Common myeloid progenitor, CD34-positive (primary cell): Measurements from ENCODE around the gene NSMCE3.

Experiments
- CTCF ChIA-PET: fragments of 350-600 bp; sonication (Branson Sonifier 250); formaldehyde crosslinking; loops from one replicate; lab custom pipeline; 2021; ENCODE audit warnings: antibody characterized with exemption; lab: Charles Lee
- POLR2A ChIA-PET: fragments of 350-600 bp; sonication (Branson Sonifier 250); formaldehyde crosslinking; loops from one replicate; lab custom pipeline; 2021; ENCODE audit warnings: antibody characterized with exemption; lab: Charles Lee
- DNase-seq, 3 donors: peaks; one replicate each; pipeline versions ENCODE4 v3.0.0 to v3.0.0-alpha.2; 2013
- H3K27ac ChIP-seq, 2 experiments: 1 replicate in 1 of 2; 2 replicates in 1 of 2; pipeline ENCODE4 v1.7.0; 2013; ENCODE audit warnings: inconsistent platforms in 2 of 2, low read length in 2 of 2, mild to moderate bottlenecking in 2 of 2, low read depth in 1 of 2, moderate library complexity in 1 of 2; ENCODE audit not compliant: severe bottlenecking in 2 of 2, insufficient read depth in 1 of 2, poor library complexity in 1 of 2
- H3K27me3 ChIP-seq, 5 experiments: replicated peaks in 2 of 5; 1 replicate in 3 of 5; 2 replicates in 2 of 5; pipeline versions ENCODE4 v1.6.1 to v1.7.0; 2013; ENCODE audit warnings: low read length in 4 of 5, mild to moderate bottlenecking in 2 of 5, moderate library complexity in 2 of 5, inconsistent platforms in 1 of 5; ENCODE audit not compliant: insufficient read depth in 5 of 5, control insufficient read depth in 4 of 5
- H3K36me3 ChIP-seq, 4 experiments: 1 replicate in 2 of 4; 2 replicates in 2 of 4; pipeline versions ENCODE4 v1.6.1 to v1.7.0; 2013; ENCODE audit warnings: low read length in 3 of 4, control low read depth in 1 of 4, mild to moderate bottlenecking in 1 of 4; ENCODE audit not compliant: control insufficient read depth in 4 of 4, insufficient read depth in 4 of 4
- H3K4me1 ChIP-seq, 4 experiments: 1 replicate in 3 of 4; 2 replicates in 1 of 4; pipeline versions ENCODE4 v1.6.1 to v1.7.1; 2013; ENCODE audit warnings: low read length in 3 of 4, mild to moderate bottlenecking in 3 of 4, control low read depth in 1 of 4, inconsistent platforms in 1 of 4, moderate library complexity in 1 of 4; ENCODE audit not compliant: control insufficient read depth in 4 of 4, insufficient read depth in 4 of 4; ENCODE audit errors: control extremely low read depth in 1 of 4
- H3K4me3 ChIP-seq, 7 experiments: 1 replicate in 4 of 7; 2 replicates in 3 of 7; pipeline versions ENCODE4 v1.5.1 to v1.7.0; 2013; ENCODE audit warnings: mild to moderate bottlenecking in 7 of 7, low read length in 6 of 7, moderate library complexity in 6 of 7, inconsistent platforms in 2 of 7, low read depth in 2 of 7, control low read depth in 1 of 7; ENCODE audit not compliant: insufficient read depth in 4 of 7, control insufficient read depth in 1 of 7; ENCODE audit errors: extremely low read depth in 1 of 7
- H3K9me3 ChIP-seq, 5 experiments: 1 replicate in 4 of 5; 2 replicates in 1 of 5; pipeline versions ENCODE4 v1.6.1 to v1.7.1; 2013; ENCODE audit warnings: low read length in 4 of 5, mild to moderate bottlenecking in 2 of 5, inconsistent platforms in 1 of 5, low read depth in 1 of 5, moderate library complexity in 1 of 5; ENCODE audit not compliant: control insufficient read depth in 4 of 5, insufficient read depth in 2 of 5; ENCODE audit errors: control extremely low read depth in 1 of 5
- WGBS: methylation state at CpG from one replicate; pipeline ENCODE4 v1.1.5; 2013; ENCODE audit not compliant: insufficient coverage; 5-methylcytosine and 5-hydroxymethylcytosine counted together

The NSMCE3 gene

DNA sequence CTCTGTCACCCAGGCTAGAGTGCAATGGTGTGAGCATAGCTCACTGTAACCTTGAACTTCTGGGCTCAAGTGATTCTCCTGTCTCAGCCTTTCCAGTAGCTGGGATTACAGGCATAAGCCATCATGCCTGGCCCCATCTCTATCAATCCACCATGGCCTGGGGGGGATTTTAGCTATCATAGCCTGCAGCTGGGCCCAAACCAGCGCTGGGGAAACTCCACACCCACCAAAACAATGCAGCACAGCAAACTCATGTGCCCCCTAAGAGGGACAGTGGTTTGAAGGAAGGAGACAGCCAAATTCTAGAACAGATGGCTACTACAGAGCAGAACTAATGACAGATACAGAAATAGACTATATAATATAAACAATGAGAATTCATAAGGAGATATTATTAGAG is 13.8 kb upstream of the NSMCE3 start:
- DNase-seq: no peak
- H3K4me1 ChIP-seq: no peaks in the 10 kb centered on the region
- ChIA-PET CTCF (no interaction called here), POLR2A (no interaction called here)
- WGBS: no CpG with 5 or more reads among the region's 1 CpG
- peaks cover 0 to 12% (median 12%) of the 10 kb centered on the region in 5 experiments for H3K27me3 ChIP-seq
- no peak overlapping the region for H3K27ac ChIP-seq
- H3K9me3 ChIP-seq: no peaks in the 10 kb centered on the region
- H3K4me3 ChIP-seq: no peak overlapping the region
- no peaks in the 10 kb centered on the region for H3K36me3 ChIP-seq

DNA sequence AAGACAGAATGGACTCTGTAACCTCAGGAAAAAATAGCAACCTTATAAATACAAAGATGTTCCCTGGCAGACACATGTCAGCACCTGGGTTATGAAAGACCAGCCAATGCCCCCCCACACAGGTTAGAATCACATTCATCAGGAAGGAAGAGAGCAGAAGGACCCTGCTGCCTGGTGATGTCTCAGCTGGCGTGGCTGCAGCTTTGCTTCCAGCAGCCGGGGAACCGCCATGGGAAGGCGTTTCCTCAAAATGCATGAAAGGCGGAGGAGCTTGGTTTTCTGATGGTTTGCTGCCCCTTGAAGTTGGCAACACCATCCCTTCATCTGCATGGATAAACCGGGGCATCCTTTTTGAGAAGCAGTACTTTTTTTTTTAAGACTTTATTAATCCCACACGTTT is 10.9 kb upstream of the NSMCE3 start:
- Histone ChIP-seq H3K4me1 (no peaks in the 10 kb centered on the region), H3K9me3 (no peaks in the 10 kb centered on the region), H3K36me3 (no peaks in the 10 kb centered on the region), H3K27ac (no peak overlapping the region), H3K4me3 (no peak overlapping the region), H3K27me3 (peaks cover 0 to 12% (median 9%) of the 10 kb centered on the region in 5 experiments)
- POLR2A ChIA-PET: no interaction called here
- CTCF ChIA-PET: interaction anchor here (1.5 kb wide), 1 partner anchor 9 kb away, joined by 4 read pairs; no protein-coding TSS in a partner anchor
- no peak for DNase-seq
- 46% methylated on average over 6 of the region's 7 CpGs for WGBS

DNA sequence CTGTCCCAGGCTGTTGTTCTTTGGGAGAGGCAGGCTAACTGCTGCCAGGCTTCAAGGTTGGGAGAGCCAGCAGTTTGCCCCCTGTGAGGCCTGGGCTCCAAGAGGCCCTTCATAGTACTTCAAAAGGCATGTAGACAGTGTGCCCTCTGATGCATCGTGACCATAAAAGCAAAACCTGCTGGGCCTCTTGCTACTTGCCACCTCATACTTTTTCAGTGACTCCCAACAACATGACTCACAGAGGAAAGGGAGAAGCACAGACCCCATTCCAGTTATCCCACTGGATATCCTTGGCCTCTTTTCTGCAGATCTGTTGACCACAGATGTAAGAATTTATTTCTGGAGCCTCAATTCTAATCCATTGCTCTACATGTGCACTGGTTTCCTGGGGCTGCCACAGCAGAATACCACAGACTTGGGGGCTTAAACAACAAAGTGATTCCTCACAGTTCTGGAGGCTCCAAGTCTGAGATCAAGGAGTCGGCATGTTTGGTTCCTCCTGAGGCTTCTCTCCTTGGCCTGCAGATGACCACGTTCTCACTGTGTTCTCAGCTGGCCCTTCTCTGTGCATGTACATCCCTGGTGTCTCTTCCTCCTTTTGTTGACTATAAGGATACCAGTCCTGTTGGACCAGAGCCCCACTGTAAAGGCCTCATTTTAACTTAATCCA is 8.9 kb upstream of the NSMCE3 start:
- Histone ChIP-seq H3K36me3 (no peaks in the 10 kb centered on the region), H3K4me3 (no peak overlapping the region), H3K9me3 (no peaks in the 10 kb centered on the region), H3K27me3 (peaks cover 0 to 8% (median 6%) of the 10 kb centered on the region in 5 experiments), H3K4me1 (no peaks in the 10 kb centered on the region), H3K27ac (no peak overlapping the region)
- no peak for DNase-seq
- ChIA-PET POLR2A (no interaction called here), CTCF (no interaction called here)
- 96% methylated on average over 3 of the region's 3 CpGs for WGBS

- no peaks in the 10 kb centered on the region for H3K36me3 ChIP-seq
- H3K9me3 ChIP-seq: no peaks in the 10 kb centered on the region
- CTCF ChIA-PET: no interaction called here
- H3K4me1 ChIP-seq: no peaks in the 10 kb centered on the region
- H3K27ac ChIP-seq: no peak overlapping the region
- H3K27me3 ChIP-seq: peaks cover 0 to 6% (median 5%) of the 10 kb centered on the region in 5 experiments
- POLR2A ChIA-PET: no interaction called here
- 100% methylated on average over 2 of the region's 2 CpGs for WGBS
- no peak overlapping the region for H3K4me3 ChIP-seq
- DNase-seq: no peak
Observed at GRCh38 chr15:29276366-29276765, 6.7 kb upstream of the NSMCE3 start.

GRCh38 chr15:29275855-29276254 is 6.2 kb upstream of the NSMCE3 start:
- POLR2A ChIA-PET: no interaction called here
- 100% methylated on average over 1 of the region's 1 CpG for WGBS
- Histone ChIP-seq H3K9me3 (no peaks in the 10 kb centered on the region), H3K4me3 (no peak overlapping the region), H3K36me3 (no peaks in the 10 kb centered on the region), H3K4me1 (peaks cover 0 to 1% (median 0%) of the 10 kb centered on the region in 4 experiments), H3K27ac (no peak overlapping the region), H3K27me3 (peaks cover 0 to 6% (median 4%) of the 10 kb centered on the region in 5 experiments)
- DNase-seq: no peak
- CTCF ChIA-PET: no interaction called here

GRCh38 chr15:29274946-29275345 is 5.3 kb upstream of the NSMCE3 start:
- ChIA-PET CTCF (no interaction called here), POLR2A (no interaction called here)

GRCh38 chr15:29272219-29272618 is 2.6 kb upstream of the NSMCE3 start:
- ChIA-PET CTCF (interaction anchor here (2.1 kb wide), 1 partner anchor 9 kb away, joined by 4 read pairs; no protein-coding TSS in a partner anchor), POLR2A (no interaction called here)
- DNase-seq: no peak
- no peaks in the 10 kb centered on the region for H3K36me3 ChIP-seq
- H3K4me1 ChIP-seq: peaks cover 5 to 28% (median 14%) of the 10 kb centered on the region in 4 experiments
- no peak overlapping the region for H3K4me3 ChIP-seq
- no peaks in the 10 kb centered on the region for H3K9me3 ChIP-seq
- H3K27ac ChIP-seq: no peak overlapping the region
- H3K27me3 ChIP-seq: peaks cover 0 to 3% (median 0%) of the 10 kb centered on the region in 5 experiments
- no CpG with 5 or more reads among the region's 5 CpGs for WGBS

More at GRCh38 chr15:29274946-29275345, 5.3 kb upstream of the NSMCE3 start:
- WGBS: 100% methylated on average over 2 of the region's 3 CpGs
- Histone ChIP-seq H3K9me3 (no peaks in the 10 kb centered on the region), H3K27me3 (peaks cover 0 to 3% (median 0%) of the 10 kb centered on the region in 5 experiments), H3K27ac (no peak overlapping the region), H3K4me3 (no peak overlapping the region), H3K4me1 (peaks cover 0 to 9% (median 6%) of the 10 kb centered on the region in 4 experiments), H3K36me3 (no peaks in the 10 kb centered on the region)
- DNase-seq: no peak
